OCI-LY3 (cell line): ENCODE measurements around the gene HDAC8.
"Not testable (repeated sequence)": the region's sequence is repeated elsewhere in the genome, so short reads cannot be mapped to it uniquely, and the experiment has no call there.

Source experiments
- H2AFZ ChIP-seq: fragments of 200-600, 300-600 bp; shearing (Covaris generic); 2 replicates; pipeline ENCODE4 v1.6.0; 2014; ENCODE audit warnings: antibody characterized with exemption, low read depth, low read length
- H3K27ac ChIP-seq: fragments of 200-600, 300-600 bp; sonication (generic); 2 replicates; pipeline ENCODE4 v1.5.1; 2014; ENCODE audit warnings: mild to moderate bottlenecking, low read length, moderate library complexity, mixed read lengths
- H3K27me3 ChIP-seq: fragments of 200-600, 300-600 bp; sonication (generic); 2 replicates; pipeline ENCODE4 v1.6.1; 2014; ENCODE audit warnings: low read depth, low read length, mixed read lengths
- H3K36me3 ChIP-seq: fragments of 200-600, 300-600 bp; sonication (generic); replicated peaks from 2 replicates; pipeline ENCODE3; 2014; ENCODE audit warnings: low read depth, low read length, mixed read lengths
- H3K4me1 ChIP-seq: fragments of 300-600, 200-600 bp; sonication (generic); 2 replicates; pipeline ENCODE4 v1.6.1; 2014; ENCODE audit warnings: low read length, mixed read lengths
- H3K4me2 ChIP-seq: fragments of 200-600, 300-600 bp; sonication (generic); 2 replicates; pipeline ENCODE4 v1.6.1; 2014; ENCODE audit warnings: low read length, mixed read lengths
- H3K4me3 ChIP-seq: fragments of 300-600, 200-600 bp; sonication (generic); 2 replicates; pipeline ENCODE4 v1.5.1; 2014; ENCODE audit warnings: antibody characterized with exemption, mild to moderate bottlenecking, low read length, moderate library complexity
- H3K79me2 ChIP-seq: fragments of 300-600, 200-600 bp; shearing (Covaris generic); 2 replicates; pipeline ENCODE4 v1.6.1; 2014; ENCODE audit warnings: mild to moderate bottlenecking, low read length, mixed read lengths
- H3K9ac ChIP-seq: fragments of 300-600, 200-600 bp; shearing (Covaris generic); 2 replicates; pipeline ENCODE4 v1.6.0; 2014; ENCODE audit warnings: mild to moderate bottlenecking, low read length, moderate library complexity
- H3K9me3 ChIP-seq: fragments of 200-600, 300-600 bp; shearing (Covaris generic); 2 replicates; pipeline ENCODE4 v1.6.1; 2014; ENCODE audit warnings: low read length, mixed read lengths; ENCODE audit not compliant: insufficient read depth
- H4K20me1 ChIP-seq: fragments of 200-600, 300-600 bp; sonication (generic); 2 replicates; pipeline ENCODE4 v1.6.1; 2016; ENCODE audit warnings: low read length, mixed read lengths; ENCODE audit not compliant: insufficient read depth
- CTCF ChIP-seq: fragments of 200-600, 300-600 bp; sonication (generic); IDR thresholded peaks from 2 replicates; pipeline ENCODE4 v1.5.1; 2014; ENCODE audit warnings: antibody characterized with exemption, low read length, low read depth
- EZH2phosphoT487 ChIP-seq: fragments of 200-600 bp; shearing (Covaris generic); IDR thresholded peaks from 2 replicates; pipeline ENCODE4 v1.6.1; 2018; ENCODE audit warnings: antibody characterized with exemption, mixed run types, low read depth

The HDAC8 gene

GRCh38 chrX:72568406-72569092 lies 4.1 kb downstream of the HDAC8 start:
- peaks cover 5% of the 10 kb centered on the region; the same call in 1 of the 2 replicates for H3K4me1 ChIP-seq
- no peak overlapping the region for H3K27ac ChIP-seq
- no peaks in the 10 kb centered on the region for H4K20me1 ChIP-seq
- peaks cover 19% of the 10 kb centered on the region for H3K36me3 ChIP-seq
- no peak for TF ChIP-seq CTCF
- TF ChIP-seq EZH2phosphoT487, result no peak
- H3K79me2 ChIP-seq, result peaks cover 10% of the 10 kb centered on the region
- no peak overlapping the region for H2AFZ ChIP-seq
- no peak overlapping the region for H3K9ac ChIP-seq
- H3K27me3 ChIP-seq, result no peaks in the 10 kb centered on the region
- no peak overlapping the region for H3K4me2 ChIP-seq
- no peaks in the 10 kb centered on the region for H3K9me3 ChIP-seq
- no peak overlapping the region for H3K4me3 ChIP-seq

GRCh38 chrX:72566448-72566847 lies 6.2 kb downstream of the HDAC8 start:
- no peak overlapping the region for H3K27ac ChIP-seq
- H3K9me3 ChIP-seq, result no peaks in the 10 kb centered on the region
- no peaks in the 10 kb centered on the region for H3K27me3 ChIP-seq
- 0 out of 2 replicates have a peak, but pooled peaks cover 2% of the 10 kb centered on the region for H3K79me2 ChIP-seq
- no peak overlapping the region for H2AFZ ChIP-seq
- H3K4me1 ChIP-seq, result no peaks in the 10 kb centered on the region
- peaks cover 19% of the 10 kb centered on the region for H3K36me3 ChIP-seq
- TF ChIP-seq CTCF, result no peak
- TF ChIP-seq EZH2phosphoT487, result no peak
- no peak overlapping the region for H3K9ac ChIP-seq
- no peaks in the 10 kb centered on the region for H4K20me1 ChIP-seq
- no peak overlapping the region for H3K4me2 ChIP-seq
- H3K4me3 ChIP-seq, result no peak overlapping the region

GRCh38 chrX:72559655-72560054 lies 13.0 kb downstream of the HDAC8 start:
- not testable (repeated sequence) for H3K9me3 ChIP-seq, H3K4me2 ChIP-seq, H3K9ac ChIP-seq, H3K4me3 ChIP-seq, H2AFZ ChIP-seq, H3K27ac ChIP-seq, H3K27me3 ChIP-seq, H4K20me1 ChIP-seq, H3K79me2 ChIP-seq, H3K36me3 ChIP-seq, H3K4me1 ChIP-seq

DNA sequence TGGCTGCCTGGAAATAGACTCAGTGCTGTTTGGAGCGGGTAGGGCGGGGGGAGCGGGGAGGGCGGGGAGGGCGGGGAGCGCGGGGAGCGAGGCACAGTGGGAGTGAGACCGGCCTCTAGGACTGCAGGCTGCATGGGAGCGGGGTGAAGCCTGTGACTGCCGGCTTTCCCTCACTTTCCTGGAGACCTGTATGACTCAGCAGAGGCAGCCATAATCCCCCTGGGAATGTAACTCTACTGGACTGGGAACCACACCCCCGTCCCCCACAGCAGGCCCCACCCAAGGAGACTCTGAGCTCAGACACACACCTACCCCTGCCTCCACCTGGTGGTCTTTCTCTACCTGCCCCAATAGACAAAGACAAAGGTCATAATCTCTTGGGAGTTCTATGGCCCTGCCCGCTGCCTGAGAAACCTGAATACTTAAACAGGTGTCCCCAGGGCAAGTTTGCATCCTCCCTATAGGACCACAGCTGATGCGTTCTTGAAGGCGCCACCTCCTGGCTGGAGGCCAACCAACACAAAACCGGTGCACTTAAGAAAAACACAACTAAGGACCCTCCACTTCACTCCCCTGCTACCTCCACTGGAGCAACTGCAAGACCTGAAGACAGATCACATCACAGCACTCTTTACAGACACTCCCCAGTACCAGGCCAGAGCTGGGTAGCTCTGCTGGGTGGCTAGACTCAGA lies 18.0 kb downstream of the HDAC8 start:
- TF ChIP-seq CTCF (peak; percentile 33; the same call in 1 of the 2 replicates), EZH2phosphoT487 (no peak)

DNA sequence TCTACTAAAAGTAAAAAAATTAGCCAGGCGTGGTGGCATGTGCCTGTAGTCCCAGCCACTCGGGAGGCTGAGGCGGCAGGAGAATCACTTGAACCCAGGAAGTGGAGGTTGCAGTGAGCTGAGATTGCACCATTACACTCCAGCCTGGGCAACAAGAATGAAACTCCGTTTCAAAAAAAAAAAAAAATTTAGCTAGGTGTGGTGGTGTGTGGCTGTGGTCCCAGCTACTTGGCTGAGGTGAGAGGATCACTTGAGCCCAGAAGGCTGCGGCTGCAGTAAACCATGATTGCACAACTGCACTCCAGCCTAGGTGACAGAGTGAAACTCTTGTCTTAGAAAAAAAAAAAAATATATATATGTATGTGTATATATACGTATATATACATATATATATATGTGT lies 20.2 kb downstream of the HDAC8 start:
- H3K9me3 ChIP-seq, H4K20me1 ChIP-seq, H3K4me3 ChIP-seq, H3K4me1 ChIP-seq, H2AFZ ChIP-seq, H3K27ac ChIP-seq, H3K27me3 ChIP-seq, H3K79me2 ChIP-seq, H3K9ac ChIP-seq, H3K4me2 ChIP-seq, H3K36me3 ChIP-seq: not testable (repeated sequence)

More for the DNA sequence above, 18.0 kb downstream of the HDAC8 start:
- H2AFZ ChIP-seq, result no peak overlapping the region
- no peaks in the 10 kb centered on the region for H3K9me3 ChIP-seq
- no peaks in the 10 kb centered on the region for H3K36me3 ChIP-seq
- H3K27ac ChIP-seq, result no peak overlapping the region
- no peaks in the 10 kb centered on the region for H3K27me3 ChIP-seq
- no peak overlapping the region for H3K4me3 ChIP-seq
- no peaks in the 10 kb centered on the region for H3K79me2 ChIP-seq
- H3K9ac ChIP-seq, result no peak overlapping the region
- H4K20me1 ChIP-seq, result no peaks in the 10 kb centered on the region
- H3K4me2 ChIP-seq, result no peak overlapping the region
- no peaks in the 10 kb centered on the region for H3K4me1 ChIP-seq
